ENCODE results near the gene ZC3H7B. TPM values are rescaled to one million over a fixed set of nuclear protein-coding genes. Genes with fewer than 3 reads are reported as not detected.

Gene ZC3H7B
- total RNA-seq, 2 experiments from 2014 or later: 46.1 to 47.9 TPM

GRCh38 chr22:41311487-41311886 lies 10.2 kb downstream of the ZC3H7B start:
- no peak for DNase-seq
- peaks cover 34% of the 10 kb centered on the region for H3K4me1 Mint-ChIP-seq (ENCODE audit: low read depth)
- ChIA-PET POLR2A (interaction anchor here (0.6 to 3.9 kb wide), 5 partner anchors 12 to 999 kb away, joined by 3 to 16 read pairs (median 3); partner anchors contain the start of gene RANGAP1), CTCF (interaction anchor here (2.5 kb wide), 1 partner anchor 9 kb away, joined by 12 read pairs; the partner anchor contains the start of gene ZC3H7B)
- peaks cover 13% of the 10 kb centered on the region for H3K36me3 Mint-ChIP-seq (ENCODE audit: low read depth)
- intact Hi-C loops (cut with micrococcal nuclease): no loop called here
- H3K27me3 Mint-ChIP-seq: no peaks in the 10 kb centered on the region
- TF ChIP-seq, protein P1, sequence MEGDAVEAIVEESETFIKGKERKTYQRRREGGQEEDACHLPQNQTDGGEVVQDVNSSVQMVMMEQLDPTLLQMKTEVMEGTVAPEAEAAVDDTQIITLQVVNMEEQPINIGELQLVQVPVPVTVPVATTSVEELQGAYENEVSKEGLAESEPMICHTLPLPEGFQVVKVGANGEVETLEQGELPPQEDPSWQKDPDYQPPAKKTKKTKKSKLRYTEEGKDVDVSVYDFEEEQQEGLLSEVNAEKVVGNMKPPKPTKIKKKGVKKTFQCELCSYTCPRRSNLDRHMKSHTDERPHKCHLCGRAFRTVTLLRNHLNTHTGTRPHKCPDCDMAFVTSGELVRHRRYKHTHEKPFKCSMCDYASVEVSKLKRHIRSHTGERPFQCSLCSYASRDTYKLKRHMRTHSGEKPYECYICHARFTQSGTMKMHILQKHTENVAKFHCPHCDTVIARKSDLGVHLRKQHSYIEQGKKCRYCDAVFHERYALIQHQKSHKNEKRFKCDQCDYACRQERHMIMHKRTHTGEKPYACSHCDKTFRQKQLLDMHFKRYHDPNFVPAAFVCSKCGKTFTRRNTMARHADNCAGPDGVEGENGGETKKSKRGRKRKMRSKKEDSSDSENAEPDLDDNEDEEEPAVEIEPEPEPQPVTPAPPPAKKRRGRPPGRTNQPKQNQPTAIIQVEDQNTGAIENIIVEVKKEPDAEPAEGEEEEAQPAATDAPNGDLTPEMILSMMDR (IDR thresholded peaks at IDR 0.05): no peak
- ATAC-seq: no peak
- no peaks in the 10 kb centered on the region for H3K9me3 Mint-ChIP-seq
- H3K27ac Mint-ChIP-seq: peak overlapping the region; percentile 18
- H3K4me3 Mint-ChIP-seq: no peak overlapping the region

- no peak for ATAC-seq
- Mint-ChIP-seq H3K27me3 (no peaks in the 10 kb centered on the region), H3K9me3 (no peaks in the 10 kb centered on the region), H3K36me3 (ENCODE audit: low read depth) (peaks cover 6% of the 10 kb centered on the region), H3K27ac (no peak overlapping the region), H3K4me1 (ENCODE audit: low read depth) (peaks cover 22% of the 10 kb centered on the region), H3K4me3 (no peak overlapping the region)
- TF ChIP-seq, protein P1 (IDR thresholded peaks at IDR 0.05): no peak
- no peak for DNase-seq
- ChIA-PET POLR2A (no interaction called here), CTCF (no interaction called here)
- intact Hi-C loops (cut with micrococcal nuclease): no loop called here
Observed at GRCh38 chr22:41314821-41315220, 13.5 kb downstream of the ZC3H7B start.

DNA sequence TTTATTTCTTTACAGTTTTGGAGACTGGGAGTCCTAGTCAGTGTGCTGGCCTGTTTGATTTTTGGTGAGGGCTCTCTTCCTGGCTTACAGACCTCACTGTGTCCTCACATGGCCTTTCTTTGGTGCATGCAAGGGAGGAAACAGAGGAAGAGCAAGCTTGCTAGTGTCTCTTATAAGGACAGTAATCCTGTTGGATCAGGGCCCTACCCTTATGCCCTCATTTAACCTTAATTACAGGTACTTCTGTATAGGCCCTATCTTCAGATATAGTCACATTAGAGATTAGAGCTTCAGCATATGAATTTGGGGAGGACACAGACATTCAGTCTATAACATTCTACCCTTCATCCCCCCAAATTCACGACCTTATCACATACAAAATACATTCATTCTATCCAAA lies 14.3 kb downstream of the ZC3H7B start:
- no peaks in the 10 kb centered on the region for H3K9me3 Mint-ChIP-seq
- H3K27ac Mint-ChIP-seq: no peak overlapping the region
- H3K4me1 Mint-ChIP-seq (ENCODE audit: low read depth): peaks cover 20% of the 10 kb centered on the region
- TF ChIP-seq, protein P1 (IDR thresholded peaks at IDR 0.05): no peak
- ChIA-PET POLR2A (no interaction called here), CTCF (interaction anchor here (1.1 kb wide), 1 partner anchor 88 kb away, joined by 4 read pairs; no protein-coding TSS in a partner anchor)
- peaks cover 6% of the 10 kb centered on the region for H3K36me3 Mint-ChIP-seq (ENCODE audit: low read depth)
- no peaks in the 10 kb centered on the region for H3K27me3 Mint-ChIP-seq
- intact Hi-C loops (cut with micrococcal nuclease): no loop called here
- no peak for DNase-seq
- no peak overlapping the region for H3K4me3 Mint-ChIP-seq
- no peak for ATAC-seq

GRCh38 chr22:41320416-41321240 lies 19.3 kb downstream of the ZC3H7B start:
- TF ChIP-seq, protein P1 (IDR thresholded peaks at IDR 0.05): no peak
- peaks cover 5% of the 10 kb centered on the region for H3K36me3 Mint-ChIP-seq (ENCODE audit: low read depth)
- H3K4me3 Mint-ChIP-seq: no peak overlapping the region
- no peaks in the 10 kb centered on the region for H3K27me3 Mint-ChIP-seq
- intact Hi-C loops (cut with micrococcal nuclease): no loop called here
- POLR2A ChIA-PET: interaction anchor here (1.3 kb wide), 1 partner anchor 13 kb away, joined by 4 read pairs; no protein-coding TSS in a partner anchor
- H3K4me1 Mint-ChIP-seq (ENCODE audit: low read depth): peaks cover 6% of the 10 kb centered on the region
- CTCF ChIA-PET: no interaction called here
- H3K9me3 Mint-ChIP-seq: no peaks in the 10 kb centered on the region
- DNase-seq: no peak
- no peak overlapping the region for H3K27ac Mint-ChIP-seq
- no peak for ATAC-seq

- Mint-ChIP-seq H3K36me3 (ENCODE audit: low read depth) (peaks cover 14% of the 10 kb centered on the region), H3K4me3 (no peak overlapping the region), H3K27ac (no peak overlapping the region), H3K4me1 (ENCODE audit: low read depth) (no peaks in the 10 kb centered on the region), H3K27me3 (no peaks in the 10 kb centered on the region), H3K9me3 (no peaks in the 10 kb centered on the region)
- CTCF ChIA-PET: no interaction called here
- POLR2A ChIA-PET: no interaction called here
- DNase-seq (no peak), ATAC-seq (no peak)
- intact Hi-C loops (cut with micrococcal nuclease): no loop called here
- TF ChIP-seq, protein P1 (IDR thresholded peaks at IDR 0.05): no peak
Observed at GRCh38 chr22:41324821-41325528, 23.6 kb downstream of the ZC3H7B start.
